K562 (cell line): ENCODE data around the gene MBD2.

Source experiments
- FOXA1 ChIP-seq: fragments of 450-650 bp; IDR thresholded peaks from 2 replicates; pipeline ENCODE4 v1.6.1; 2016; ENCODE audit warnings: mild to moderate bottlenecking, borderline replicate concordance
- GATAD2B ChIP-seq: fragments of 450-650 bp; IDR thresholded peaks from 2 replicates; pipeline ENCODE4 v1.6.1; 2017; ENCODE audit warnings: mild to moderate bottlenecking, borderline replicate concordance
- HMGN3 ChIP-seq: IDR thresholded peaks from 2 replicates; pipeline ENCODE4 v1.6.1; 2011; ENCODE audit warnings: borderline replicate concordance, low read depth, mild to moderate bottlenecking, mixed read lengths, low read length; ENCODE audit not compliant: insufficient read length; ENCODE audit errors: extremely low read depth
- NELFE ChIP-seq: IDR thresholded peaks from 2 replicates; pipeline ENCODE4 v1.6.1; 2011; ENCODE audit warnings: mild to moderate bottlenecking; ENCODE audit not compliant: insufficient read depth, insufficient read length
- NFIX ChIP-seq: fragments of 250-450 bp; sonication (Bioruptor Pico); IDR thresholded peaks from 2 replicates; pipeline ENCODE4 v1.4.0; 2020; ENCODE audit warnings: low read depth, mild to moderate bottlenecking, moderate library complexity
- POLR2A ChIP-seq: fragments of 450-650 bp; conservative IDR thresholded peaks from 2 replicates; pipeline ENCODE4 v1.6.1; 2016
- POLR2H ChIP-seq: IDR thresholded peaks from 2 replicates; pipeline ENCODE4 v1.6.1; 2016; ENCODE audit warnings: missing genetic modification characterization, low read depth, mild to moderate bottlenecking, control low read depth, missing compliant biosample characterization, moderate library complexity
- SMAD1 ChIP-seq: fragments of 150-350 bp; IDR thresholded peaks from 2 replicates; pipeline ENCODE4 v1.6.1; 2014; ENCODE audit warnings: low read length, low read depth; ENCODE audit not compliant: partially characterized antibody
- TCF7L2 ChIP-seq: fragments of 150-350 bp; IDR thresholded peaks from 2 replicates; pipeline ENCODE4 v1.6.1; 2016; ENCODE audit warnings: low read depth, mild to moderate bottlenecking, low read length, moderate library complexity
- ZNF174 ChIP-seq: fragments of 250-450 bp; sonication (Bioruptor Pico); IDR thresholded peaks from 2 replicates; pipeline ENCODE4 v1.4.0; 2020; ENCODE audit warnings: mild to moderate bottlenecking
- ZZZ3 ChIP-seq: fragments of 450-650 bp; IDR thresholded peaks from 2 replicates; pipeline ENCODE4 v1.6.1; 2016; ENCODE audit warnings: antibody characterized with exemption, mild to moderate bottlenecking, moderate library complexity
- TF ChIP-seq, protein P1 (sequence below): sonication (generic); formaldehyde crosslinking; IDR thresholded peaks from 2 replicates; pipeline ENCODE4 v1.8.1; 2023; ENCODE audit warnings: mild to moderate bottlenecking, missing genetic modification reagents
- TF ChIP-seq, protein P2 (sequence below): fragments of 250-450 bp; sonication (Bioruptor Pico); IDR thresholded peaks from 2 replicates; pipeline ENCODE4 v1.5.0; 2021

GRCh38 chr18:54116541-54117257 is 107.8 kb downstream of the MBD2 start:
- no peak for TF ChIP-seq SMAD1
- TF ChIP-seq ZZZ3: no peak
- no peak for TF ChIP-seq NELFE
- TF ChIP-seq GATAD2B: no peak
- TF ChIP-seq HMGN3: no peak
- TF ChIP-seq, protein P1, sequence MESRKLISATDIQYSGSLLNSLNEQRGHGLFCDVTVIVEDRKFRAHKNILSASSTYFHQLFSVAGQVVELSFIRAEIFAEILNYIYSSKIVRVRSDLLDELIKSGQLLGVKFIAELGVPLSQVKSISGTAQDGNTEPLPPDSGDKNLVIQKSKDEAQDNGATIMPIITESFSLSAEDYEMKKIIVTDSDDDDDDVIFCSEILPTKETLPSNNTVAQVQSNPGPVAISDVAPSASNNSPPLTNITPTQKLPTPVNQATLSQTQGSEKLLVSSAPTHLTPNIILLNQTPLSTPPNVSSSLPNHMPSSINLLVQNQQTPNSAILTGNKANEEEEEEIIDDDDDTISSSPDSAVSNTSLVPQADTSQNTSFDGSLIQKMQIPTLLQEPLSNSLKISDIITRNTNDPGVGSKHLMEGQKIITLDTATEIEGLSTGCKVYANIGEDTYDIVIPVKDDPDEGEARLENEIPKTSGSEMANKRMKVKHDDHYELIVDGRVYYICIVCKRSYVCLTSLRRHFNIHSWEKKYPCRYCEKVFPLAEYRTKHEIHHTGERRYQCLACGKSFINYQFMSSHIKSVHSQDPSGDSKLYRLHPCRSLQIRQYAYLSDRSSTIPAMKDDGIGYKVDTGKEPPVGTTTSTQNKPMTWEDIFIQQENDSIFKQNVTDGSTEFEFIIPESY: no peak
- TF ChIP-seq ZNF174 (CRISPR knock-in tag): no peak
- no peak for TF ChIP-seq TCF7L2
- TF ChIP-seq POLR2A: no peak
- TF ChIP-seq NFIX: no peak
- TF ChIP-seq POLR2H (tag): no peak
- no peak for TF ChIP-seq FOXA1
- TF ChIP-seq, protein P2, sequence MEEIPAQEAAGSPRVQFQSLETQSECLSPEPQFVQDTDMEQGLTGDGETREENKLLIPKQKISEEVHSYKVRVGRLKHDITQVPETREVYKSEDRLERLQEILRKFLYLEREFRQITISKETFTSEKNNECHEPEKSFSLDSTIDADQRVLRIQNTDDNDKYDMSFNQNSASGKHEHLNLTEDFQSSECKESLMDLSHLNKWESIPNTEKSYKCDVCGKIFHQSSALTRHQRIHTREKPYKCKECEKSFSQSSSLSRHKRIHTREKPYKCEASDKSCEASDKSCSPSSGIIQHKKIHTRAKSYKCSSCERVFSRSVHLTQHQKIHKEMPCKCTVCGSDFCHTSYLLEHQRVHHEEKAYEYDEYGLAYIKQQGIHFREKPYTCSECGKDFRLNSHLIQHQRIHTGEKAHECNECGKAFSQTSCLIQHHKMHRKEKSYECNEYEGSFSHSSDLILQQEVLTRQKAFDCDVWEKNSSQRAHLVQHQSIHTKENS (CRISPR knock-in tag): no peak
